Astrocyte of the hippocampus (primary cell): ENCODE results near the gene VWA5A.
"Not testable (repeated sequence)": the region's sequence is repeated elsewhere in the genome, so short reads cannot be mapped to it uniquely, and the experiment has no call there.

Experiments
- DNase-seq: peaks from one replicate; pipeline ENCODE4 v3.0.0; 2011; ENCODE audit warnings: low read depth, low spot score

The VWA5A gene

GRCh38 chr11:124170315-124170714, 55.1 kb downstream of the VWA5A start:
- not testable (repeated sequence) for DNase-seq

GRCh38 chr11:124170801-124171586, 55.7 kb downstream of the VWA5A start:
- no peak for DNase-seq

- DNase-seq, result no peak
Measured at GRCh38 chr11:124172101-124172500, 56.9 kb downstream of the VWA5A start.

- no peak for DNase-seq
Measured at GRCh38 chr11:124172599-124172998, 57.3 kb downstream of the VWA5A start.

GRCh38 chr11:124174001-124174583, 58.8 kb downstream of the VWA5A start:
- DNase-seq, result peak; percentile 93

GRCh38 chr11:124176925-124177715, 61.9 kb downstream of the VWA5A start:
- DNase-seq, result no peak

- DNase-seq, result no peak
Measured at GRCh38 chr11:124179310-124179709, 64.1 kb downstream of the VWA5A start.

- no peak for DNase-seq
Measured at GRCh38 chr11:124183068-124183467, 67.8 kb downstream of the VWA5A start, which contains the start of gene OR10D3. Gene OR10D3 (plus strand): TSS chr11:124183345. CDS start chr11:124185270, 1,925 bp downstream.

- peak; percentile 8 for DNase-seq
Measured at GRCh38 chr11:124190298-124191139, 75.3 kb downstream of the VWA5A start.

GRCh38 chr11:124193221-124194010, 78.2 kb downstream of the VWA5A start:
- no peak for DNase-seq

GRCh38 chr11:124194293-124195188, 79.3 kb downstream of the VWA5A start:
- DNase-seq, result peak; percentile 18

- DNase-seq, result peak; percentile 62
Measured at GRCh38 chr11:124195189-124195734, 80.0 kb downstream of the VWA5A start.
